Transverse colon (tissue), 4 donors: ENCODE measurements around the gene DSEL. TPM values are rescaled to one million over a fixed set of nuclear protein-coding genes. Genes with fewer than 3 reads are reported as not detected.

Source experiments
- DNase-seq: peaks from one replicate; pipeline ENCODE4 v3.0.0-alpha.2; 2019
- H3K27ac ChIP-seq, 4 donors: fragments of 200-600 bp; sonication (generic); 2 replicates each; pipeline ENCODE4 v1.5.1; 2016 to 2018; ENCODE audit warnings: inconsistent platforms in 4 of 4
- H3K27me3 ChIP-seq: fragments of 200-600 bp; sonication (generic); 2 replicates; pipeline ENCODE4 v1.5.1; 2017; ENCODE audit warnings: inconsistent platforms
- H3K36me3 ChIP-seq, 4 donors: fragments of 200-600 bp; sonication (generic); 2 replicates each; pipeline ENCODE4 v1.5.1; 2017 to 2019; ENCODE audit warnings: inconsistent platforms in 4 of 4
- H3K4me1 ChIP-seq, 4 donors: fragments of 200-600 bp; sonication (generic); 2 replicates each; pipeline ENCODE4 v1.5.1; 2017 to 2020; ENCODE audit warnings: inconsistent platforms in 4 of 4
- H3K4me3 ChIP-seq, 4 donors: fragments of 200-600 bp; sonication (generic); 1 replicate in 1 of 4; 2 replicates in 3 of 4; pipeline versions ENCODE4 v1.5.1 to v1.6.1; 2017 to 2019; ENCODE audit warnings: inconsistent platforms in 4 of 4
- H3K9me3 ChIP-seq, 2 donors: fragments of 200-600 bp; sonication (generic); 2 replicates each; pipeline ENCODE4 v1.5.1; 2017 to 2019; ENCODE audit warnings: inconsistent platforms in 2 of 2
- CTCF ChIP-seq, 5 experiments: fragments of 200-600 bp in 3 of 5; fragments of 450-650 bp in 2 of 5; sonication (generic) in 3 of 5; IDR thresholded peaks; 1 replicate in 2 of 5; 2 replicates in 3 of 5; pipeline ENCODE4 v1.5.1; 2016 to 2017; ENCODE audit warnings: antibody characterized with exemption in 5 of 5, inconsistent platforms in 3 of 5, mild to moderate bottlenecking in 2 of 5, moderate library complexity in 1 of 5
- EP300 ChIP-seq: sonication (generic); formaldehyde crosslinking; IDR thresholded peaks from one replicate; pipeline ENCODE4 v1.6.1; 2017; ENCODE audit warnings: antibody characterized with exemption, low read depth
- POLR2A ChIP-seq: fragments of 450-650 bp; IDR thresholded peaks from one replicate; pipeline ENCODE4 v1.6.1; 2016; ENCODE audit warnings: antibody characterized with exemption, mild to moderate bottlenecking, moderate library complexity
- POLR2AphosphoS5 ChIP-seq, 3 donors: sonication (generic); formaldehyde crosslinking; IDR thresholded peaks; one replicate each; pipeline ENCODE4 v1.6.1; 2016; ENCODE audit warnings: antibody characterized with exemption in 3 of 3
- WGBS, 2 donors: methylation state at CpG; one replicate each; pipeline ENCODE4 v1.1.5; 2018; ENCODE audit warnings: low coverage in 1 of 2; 5-methylcytosine and 5-hydroxymethylcytosine counted together
- in situ Hi-C, 4 donors: fragments of 200-750 bp; cut with MboI; loops; one replicate each; pipeline versions ENCODE4 v1.15.0 to v1.15.1; 2017; ENCODE audit warnings: low sequenced_read_pairs in 3 of 4, low pct_ligation_motif_present in 1 of 4, low pct_unique_long_range_greater_than_20kb in 1 of 4
- intact Hi-C: fragments of 100-400 bp; cut with DNase I; formaldehyde crosslinking; loops from one replicate; pipeline ENCODE4 v1.15.1; 2023; ENCODE audit warnings: low total_unique reads
- total RNA-seq, 4 donors: library from RNA; depleted of rRNA; stranded (reverse); fragments of >200 nt; gene quantifications; one replicate each; pipeline ENCODE4 v1.1.0, GENCODE V29; 2016

The DSEL gene
- total RNA-seq, 4 donors from 2014 or later = 1.2 to 5.1 (median 2.0) TPM

DNA sequence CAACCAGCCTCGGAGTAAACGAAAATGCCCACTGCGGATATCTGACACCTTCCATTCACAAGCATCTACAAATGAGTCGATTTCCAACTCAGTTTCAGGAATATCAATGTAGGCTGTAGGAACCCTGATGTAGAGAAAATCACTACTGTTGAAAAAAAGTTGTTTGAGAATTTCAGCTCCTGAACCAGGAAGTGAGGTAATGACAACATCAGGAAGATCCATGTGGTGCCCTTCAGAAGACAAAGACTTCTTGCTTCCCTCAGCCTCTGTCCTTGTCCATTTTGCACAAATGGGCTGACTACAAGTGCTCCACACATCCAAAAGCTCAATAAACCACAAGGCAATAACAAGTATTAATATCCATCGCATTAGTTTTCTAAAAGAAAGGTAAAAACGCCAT is 4.7 kb downstream of the DSEL start:
- no peaks in the 10 kb centered on the region for H3K9me3 ChIP-seq
- in situ Hi-C loops (no loop called here), intact Hi-C loops (no loop called here)
- WGBS, 2 donors = 88 to 89% methylated on average over 6 of the region's 6 CpGs
- H3K4me3 ChIP-seq = no peak overlapping the region
- DNase-seq = no peak
- TF ChIP-seq POLR2AphosphoS5 (IDR thresholded peaks at IDR 0.05) (no peak), EP300 (no peak), POLR2A (no peak), CTCF (IDR thresholded peaks at IDR 0.05) (no peak)
- H3K36me3 ChIP-seq = no peaks in the 10 kb centered on the region
- H3K4me1 ChIP-seq = peaks cover 0 to 5% (median 0%) of the 10 kb centered on the region in 4 donors
- peaks cover 4% of the 10 kb centered on the region for H3K27me3 ChIP-seq
- no peak overlapping the region for H3K27ac ChIP-seq

- Histone ChIP-seq H3K4me1 (no peaks in the 10 kb centered on the region), H3K9me3 (no peaks in the 10 kb centered on the region), H3K4me3 (no peak overlapping the region), H3K27me3 (peaks cover 4% of the 10 kb centered on the region), H3K27ac (no peak overlapping the region), H3K36me3 (no peaks in the 10 kb centered on the region)
- TF ChIP-seq POLR2A = no peak
- no peak for TF ChIP-seq EP300
- no peak for TF ChIP-seq CTCF (IDR thresholded peaks at IDR 0.05)
- TF ChIP-seq POLR2AphosphoS5 (IDR thresholded peaks at IDR 0.05) = no peak
- DNase-seq = no peak
- intact Hi-C loops (no loop called here), in situ Hi-C loops (no loop called here)
- 73 to 92% methylated on average over 3 of the region's 3 CpGs for WGBS, 2 donors
These were observed 5.7 kb downstream of the DSEL start for GRCh38 chr18:67510831-67511230.

DNA sequence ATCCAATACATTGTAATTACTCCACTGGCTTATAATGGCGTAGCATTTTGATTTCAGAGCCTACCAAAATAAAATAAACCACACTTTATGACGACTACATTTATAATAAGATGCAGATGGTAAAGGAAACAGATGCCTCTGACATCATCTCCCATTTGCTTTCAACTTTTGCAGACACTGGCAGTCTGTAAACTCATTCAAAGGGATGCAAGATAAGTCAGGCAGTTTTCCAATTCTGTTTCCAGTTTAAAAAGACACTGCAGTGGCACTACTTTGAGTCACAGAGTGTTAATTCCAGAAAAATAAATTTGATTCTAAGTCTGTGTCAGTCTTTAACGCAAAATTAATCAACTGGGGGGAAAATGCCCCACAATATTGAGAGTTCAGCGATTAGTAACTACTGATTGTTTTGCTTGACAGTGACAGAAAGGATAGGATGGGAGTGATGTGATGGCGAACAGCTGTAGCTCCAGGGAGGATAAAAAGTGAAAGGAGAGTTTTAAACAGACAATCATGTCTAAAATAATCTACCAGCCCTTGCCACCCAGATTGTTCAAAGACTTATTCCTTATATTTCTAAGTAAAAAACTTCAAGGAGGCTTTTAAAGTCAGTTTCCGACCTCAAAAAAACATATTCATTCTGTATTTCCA is 6.7 kb downstream of the DSEL start:
- TF ChIP-seq EP300 (no peak), POLR2A (no peak), CTCF (IDR thresholded peaks at IDR 0.05) (no peak), POLR2AphosphoS5 (IDR thresholded peaks at IDR 0.05) (no peak)
- no peaks in the 10 kb centered on the region for H3K4me1 ChIP-seq
- WGBS, 2 donors = 73 to 75% methylated on average over 6 of the region's 6 CpGs
- no peaks in the 10 kb centered on the region for H3K36me3 ChIP-seq
- H3K9me3 ChIP-seq = no peaks in the 10 kb centered on the region
- H3K27ac ChIP-seq = no peak overlapping the region
- H3K4me3 ChIP-seq = no peak overlapping the region
- H3K27me3 ChIP-seq = no peaks in the 10 kb centered on the region
- in situ Hi-C loops = no loop called here
- no peak for DNase-seq
- intact Hi-C loops = no loop called here

GRCh38 chr18:67508146-67508545 is 8.4 kb downstream of the DSEL start:
- intact Hi-C loops = no loop called here

More at GRCh38 chr18:67508146-67508545, 8.4 kb downstream of the DSEL start:
- Histone ChIP-seq H3K4me3 (no peak overlapping the region), H3K36me3 (no peaks in the 10 kb centered on the region), H3K4me1 (no peaks in the 10 kb centered on the region), H3K9me3 (no peaks in the 10 kb centered on the region), H3K27me3 (no peaks in the 10 kb centered on the region), H3K27ac (no peak overlapping the region)
- 93 to 100% methylated on average over 2 of the region's 2 CpGs for WGBS, 2 donors
- in situ Hi-C loops = no loop called here
- TF ChIP-seq CTCF (IDR thresholded peaks at IDR 0.05) (no peak), POLR2AphosphoS5 (IDR thresholded peaks at IDR 0.05) (no peak), EP300 (no peak), POLR2A (no peak)
- no peak for DNase-seq
